Skeletal muscle cell (primary cell): ENCODE data around the gene RPL12.
A peak's percentile ranks its signal among the peaks of the same experiment; 100 is the strongest.
"Not testable (repeated sequence)": the region's sequence is repeated elsewhere in the genome, so short reads cannot be mapped to it uniquely, and the experiment has no call there.

ENCODE experiments used
- DNase-seq: peaks from one replicate; pipeline ENCODE4 v3.0.0-alpha.2; 2010; ENCODE audit warnings: low read depth
- H3K4me3 ChIP-seq: 2 replicates; pipeline ENCODE4 v1.5.1; 2011; ENCODE audit warnings: low read depth, mild to moderate bottlenecking, control low read depth, low read length, moderate library complexity

Gene RPL12

DNA sequence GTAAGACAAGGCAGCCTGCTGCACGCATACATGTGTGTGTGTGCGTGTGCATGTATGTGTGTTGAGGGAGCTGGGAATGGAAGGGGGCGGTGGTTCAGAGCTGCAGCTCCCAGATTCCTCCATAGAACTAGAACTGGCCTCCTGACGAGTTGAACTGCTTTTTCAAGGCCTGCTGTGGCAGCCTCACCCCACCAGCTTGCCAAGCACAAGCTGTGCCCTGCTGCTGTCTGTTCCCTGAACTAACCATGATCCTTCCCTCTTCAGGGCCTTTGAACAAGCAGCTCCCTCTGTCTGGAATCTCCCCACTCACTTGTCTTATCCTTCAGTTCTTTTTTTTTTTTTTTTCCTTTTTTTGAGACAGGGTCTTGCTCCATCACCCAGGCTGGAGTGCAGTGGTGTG is 22.7 kb upstream of the RPL12 start:
- H3K4me3 ChIP-seq, result no peak overlapping the region
- DNase-seq, result no peak

DNA sequence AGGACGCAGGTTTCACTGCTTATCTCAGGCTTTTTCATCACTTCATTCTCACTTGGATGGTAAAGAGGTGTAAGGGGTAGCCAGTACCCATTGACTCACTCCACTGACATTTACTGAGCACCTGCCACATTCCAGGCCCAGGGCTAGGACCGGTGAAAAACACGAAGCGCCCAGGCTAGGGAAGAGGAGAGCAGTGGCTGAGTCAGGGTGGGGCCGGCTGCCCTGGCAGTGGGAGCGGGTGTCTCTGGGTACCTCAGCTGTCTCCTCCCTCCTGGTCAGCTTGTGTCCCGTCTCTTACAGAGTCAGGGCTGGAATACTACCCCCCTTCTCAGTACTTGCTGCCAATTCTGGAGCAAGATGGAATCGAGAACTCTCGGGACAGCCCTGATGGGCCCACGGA is 22.3 kb upstream of the RPL12 start:
- no peak for DNase-seq

DNA sequence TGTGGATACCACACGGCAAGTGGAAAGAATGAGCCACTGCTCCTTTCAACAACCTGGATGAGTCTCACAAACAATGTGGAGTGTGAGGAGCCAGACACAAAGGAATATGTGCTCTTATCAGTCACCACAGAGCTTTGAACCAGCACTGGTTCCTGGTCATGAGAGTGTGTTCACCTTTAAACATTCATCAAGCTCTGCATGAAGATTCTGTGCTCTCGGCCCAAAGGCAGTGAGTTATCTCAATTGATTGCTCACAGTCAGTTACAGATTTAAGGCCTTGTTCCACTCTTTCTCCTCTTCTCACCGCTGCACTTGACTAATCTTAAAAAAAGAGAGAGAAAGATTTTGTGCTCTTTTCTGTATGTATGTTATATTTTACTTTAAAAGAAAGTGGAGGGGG is 19.5 kb upstream of the RPL12 start:
- H3K4me3 ChIP-seq, result no peak overlapping the region
- no peak for DNase-seq

More for the DNA sequence above, 22.3 kb upstream of the RPL12 start:
- no peak overlapping the region for H3K4me3 ChIP-seq

DNA sequence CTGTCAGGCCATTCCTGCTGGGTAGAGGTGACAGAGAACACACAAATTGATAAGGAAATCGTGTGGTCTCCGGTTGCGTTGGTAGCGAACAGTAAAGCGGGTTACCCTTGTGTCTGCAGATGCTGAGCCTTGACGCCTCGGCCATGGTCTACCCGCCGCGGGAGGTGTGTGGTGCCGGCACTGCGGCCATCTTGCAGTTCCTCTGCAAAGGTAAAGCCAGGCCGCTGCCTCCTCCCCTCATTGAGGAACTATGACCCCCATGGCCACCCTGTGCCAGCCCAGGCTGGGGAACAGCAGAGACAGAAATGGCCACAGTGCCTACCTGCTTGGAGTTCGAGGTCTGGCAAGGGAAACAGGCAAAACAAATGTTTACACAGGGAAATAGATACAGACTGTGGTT is 16.4 kb upstream of the RPL12 start:
- no peak overlapping the region for H3K4me3 ChIP-seq
- DNase-seq, result no peak

DNA sequence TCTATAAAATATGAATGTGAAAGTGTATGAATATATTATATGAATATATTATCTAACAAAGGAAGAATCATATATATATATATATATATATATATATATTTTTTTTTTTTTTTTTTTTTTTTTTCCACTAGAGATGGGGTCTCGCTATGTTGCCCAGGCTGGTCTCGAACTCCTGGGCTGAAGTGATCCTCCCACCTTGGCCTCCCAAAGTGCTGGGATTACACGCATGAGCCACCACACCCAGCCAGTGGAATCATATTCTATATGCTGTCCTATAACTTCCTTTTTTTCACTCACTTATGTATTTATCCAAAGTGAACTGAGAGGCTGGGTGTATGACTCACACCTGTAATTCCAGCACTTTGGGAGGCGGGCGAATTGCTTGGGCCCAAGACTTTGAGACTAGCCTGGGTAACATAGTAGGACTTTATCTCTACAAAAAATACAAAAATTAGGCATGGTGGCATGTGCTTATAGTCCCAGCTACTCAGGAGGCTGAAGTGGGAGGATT is 15.3 kb upstream of the RPL12 start:
- H3K4me3 ChIP-seq, DNase-seq: not testable (repeated sequence)

DNA sequence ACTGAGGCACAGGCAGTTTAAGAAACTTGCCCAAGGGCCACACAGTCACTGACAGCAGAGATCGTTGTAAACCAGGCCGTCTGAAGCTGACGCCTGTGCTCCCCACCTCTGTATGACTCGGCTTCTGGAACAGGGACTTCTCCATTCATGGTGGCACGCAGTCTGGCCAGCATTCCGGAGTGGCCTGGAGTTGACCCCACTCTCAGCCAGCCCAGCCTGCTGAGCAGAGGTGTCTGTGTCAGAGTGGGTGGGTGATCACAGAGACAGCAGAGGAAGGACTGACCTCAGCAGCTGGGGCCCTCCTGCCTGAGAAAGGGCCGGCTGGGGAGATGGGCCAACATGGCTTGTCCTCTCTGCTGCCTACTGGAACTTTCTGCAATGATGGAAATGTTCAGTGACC is 12.7 kb upstream of the RPL12 start:
- H3K4me3 ChIP-seq, result no peak overlapping the region
- DNase-seq, result peak; percentile 36

DNA sequence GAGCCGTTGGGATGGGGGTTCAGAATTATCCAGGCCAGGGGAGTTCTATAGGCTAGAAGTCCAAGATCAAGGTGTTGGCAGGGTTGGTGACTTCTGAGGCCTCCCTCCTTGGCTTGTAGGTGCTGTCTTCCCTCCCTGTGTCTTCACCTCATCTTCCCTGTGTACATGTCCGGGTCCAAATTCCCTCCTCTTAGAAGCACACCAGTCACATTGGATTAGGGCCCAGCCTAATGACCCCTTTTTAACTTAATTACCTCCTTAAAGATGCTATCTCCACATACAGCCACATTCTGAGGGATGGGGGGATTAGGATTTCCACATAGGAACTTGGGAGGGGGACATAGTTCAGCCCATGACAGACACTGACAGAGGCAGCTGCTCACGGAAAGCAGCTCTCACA is 12.2 kb upstream of the RPL12 start:
- H3K4me3 ChIP-seq, result no peak overlapping the region
- no peak for DNase-seq

DNA sequence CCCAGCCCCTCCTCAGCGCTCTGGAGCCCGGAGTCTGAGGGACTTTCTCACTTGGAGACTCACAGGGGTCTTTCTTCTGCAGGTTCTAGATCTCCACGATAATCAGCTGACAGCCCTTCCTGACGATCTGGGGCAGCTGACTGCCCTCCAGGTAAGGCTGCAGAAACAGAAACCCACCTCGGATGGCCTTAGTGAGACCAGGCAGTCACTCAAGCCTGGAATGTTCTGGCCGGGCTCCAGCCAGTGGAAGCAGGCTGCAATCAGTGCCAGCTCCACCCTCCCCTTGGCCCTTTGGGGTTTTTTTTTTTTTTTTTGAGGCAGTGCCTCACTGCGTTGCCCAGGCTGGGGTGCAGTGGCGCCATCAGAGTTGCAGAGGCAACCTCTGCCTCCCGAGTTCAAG is 7.7 kb upstream of the RPL12 start:
- no peak for DNase-seq

DNA sequence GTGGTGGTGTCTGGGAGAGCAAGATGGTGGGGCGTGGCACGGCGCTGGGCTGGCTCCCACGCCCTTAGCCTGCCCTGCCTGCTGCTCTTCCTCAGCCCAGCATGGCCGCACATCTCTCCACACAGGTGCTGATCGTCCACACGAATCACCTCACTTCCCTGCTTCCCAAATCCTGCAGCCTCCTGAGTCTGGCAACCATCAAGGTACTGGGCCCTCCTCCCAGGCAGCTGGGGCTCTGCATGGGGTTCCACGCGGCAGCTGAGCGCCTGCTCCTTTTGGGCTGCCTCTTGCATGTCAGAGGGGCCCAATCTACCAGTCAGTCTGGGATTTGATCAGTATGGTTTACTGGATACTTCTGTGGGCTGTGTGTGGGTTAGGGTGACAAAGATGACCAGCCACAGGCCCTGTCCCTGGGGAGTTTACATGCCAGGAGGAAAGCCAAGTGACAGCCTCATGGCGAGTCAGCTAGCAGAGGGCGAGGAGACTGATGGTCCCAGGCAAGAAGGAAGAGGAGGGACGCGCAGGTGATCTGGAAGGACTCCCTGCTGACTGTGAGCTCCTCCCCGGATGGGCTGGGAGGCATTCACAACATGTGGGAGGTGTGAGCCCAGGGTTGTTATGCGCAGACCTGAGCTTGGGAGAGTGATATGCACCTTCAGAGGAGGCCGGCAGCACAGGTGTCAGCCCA is 6.1 kb upstream of the RPL12 start:
- no peak for DNase-seq
- no peak overlapping the region for H3K4me3 ChIP-seq

More for the DNA sequence above, 7.7 kb upstream of the RPL12 start:
- no peak overlapping the region for H3K4me3 ChIP-seq

DNA sequence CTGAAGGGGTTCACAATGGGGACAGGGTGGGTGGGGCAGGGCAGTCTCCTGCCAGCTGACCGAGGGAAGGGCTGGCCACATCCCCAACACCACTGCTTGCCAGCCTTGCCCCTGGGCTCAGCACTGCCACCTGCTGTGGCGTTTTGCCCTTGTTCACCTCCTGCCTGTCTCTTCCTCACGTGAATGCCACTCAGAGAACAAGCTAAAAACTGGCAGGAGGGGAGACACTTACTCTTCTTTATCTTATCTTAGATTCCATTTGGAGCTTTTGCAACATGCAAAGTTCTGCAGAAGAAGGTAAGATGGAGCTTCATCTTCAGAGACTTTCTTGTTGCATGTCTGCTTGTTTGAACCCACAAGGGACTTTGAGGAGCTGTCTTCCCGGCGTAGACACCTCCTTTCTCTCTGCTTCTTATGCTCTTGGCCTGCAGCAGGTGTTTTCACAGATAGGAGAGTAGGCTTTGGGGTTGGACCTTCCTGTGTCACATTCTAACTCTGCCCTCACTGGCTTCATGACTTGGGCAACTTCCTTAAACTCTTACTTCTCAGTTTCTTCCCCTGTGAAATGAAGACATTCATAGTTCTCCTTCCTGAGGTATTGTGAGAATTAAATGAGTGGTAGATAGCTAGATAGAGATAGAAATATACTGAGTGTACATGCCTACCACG is 4.3 kb upstream of the RPL12 start:
- no peak overlapping the region for H3K4me3 ChIP-seq
- DNase-seq, result no peak

DNA sequence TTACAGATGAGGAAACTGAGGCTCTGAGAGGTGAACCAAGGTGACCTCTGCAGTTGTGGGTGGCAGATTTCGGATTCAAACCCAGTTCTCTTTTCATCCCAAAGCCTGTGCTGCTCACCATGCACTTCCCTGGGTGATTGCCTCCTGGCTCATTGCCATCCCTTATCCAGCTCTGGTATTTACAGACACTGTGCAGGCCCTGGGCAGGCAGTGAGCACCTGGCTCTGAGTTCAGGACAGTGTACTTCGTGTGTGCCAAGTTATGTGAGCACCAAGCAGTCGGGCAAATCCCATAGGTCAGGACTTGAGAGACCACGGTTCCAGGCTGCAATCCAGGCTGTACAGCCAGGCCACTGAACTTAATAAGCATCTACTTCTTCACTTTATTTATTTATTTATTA is 1.5 kb upstream of the RPL12 start:
- H3K4me3 ChIP-seq, result peak overlapping the region; percentile 92
- DNase-seq, result no peak

DNA sequence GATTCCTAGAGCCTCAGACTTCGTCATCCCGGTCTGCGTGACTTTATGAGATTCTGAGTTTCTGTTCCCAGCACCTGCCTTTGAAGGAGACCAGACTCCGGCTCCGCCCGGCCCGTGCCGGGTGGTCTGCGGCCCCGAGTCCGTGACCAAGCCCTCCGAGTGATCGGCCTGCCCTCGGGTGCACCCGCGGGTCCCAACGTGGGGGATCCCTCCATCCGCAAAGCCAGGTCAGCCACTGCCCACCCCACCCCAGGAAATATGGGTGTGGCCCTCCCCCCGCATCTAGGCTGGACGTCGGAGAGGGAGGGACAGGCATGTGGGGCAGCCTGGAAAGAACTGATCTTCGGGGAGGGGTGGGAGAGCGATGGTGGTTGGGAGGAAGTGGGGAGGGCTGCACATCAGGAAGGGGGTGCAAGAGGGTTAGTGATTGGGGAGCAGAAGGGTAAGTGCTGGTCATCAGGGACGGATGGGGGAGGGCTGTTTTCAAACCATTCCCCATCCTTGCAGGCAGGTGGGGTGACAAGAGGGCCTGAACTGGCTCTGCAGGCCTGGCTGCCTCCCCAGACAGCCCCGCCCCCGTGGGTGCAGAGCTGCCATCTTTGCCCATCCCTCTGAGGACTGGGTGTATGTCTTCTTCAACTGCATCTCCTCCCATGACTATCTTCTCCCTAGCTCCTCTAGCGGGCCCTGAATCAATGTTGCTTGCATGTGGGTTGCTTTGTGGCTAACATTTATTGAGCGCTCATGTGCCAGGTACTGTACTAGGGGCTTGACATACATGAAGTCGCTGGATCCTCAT is 851 bp upstream of the RPL12 start:
- H3K4me3 ChIP-seq, result peak overlapping the region; percentile 92
- DNase-seq, result no peak

DNA sequence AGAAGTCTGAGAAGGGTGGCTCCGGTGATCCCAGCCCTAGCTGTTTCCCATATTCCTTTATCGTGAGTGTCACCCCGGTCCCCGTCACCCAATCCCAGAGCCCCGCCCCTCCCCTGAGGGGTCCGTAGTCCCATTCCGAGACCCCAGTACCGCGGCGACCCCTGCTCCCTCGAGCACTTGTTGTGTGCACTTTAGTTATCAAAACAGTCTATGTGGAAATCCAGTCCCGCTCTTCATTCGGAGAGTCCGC is 327 bp upstream of the RPL12 start:
- H3K4me3 ChIP-seq, result peak overlapping the region; percentile 92
- DNase-seq, result no peak

DNA sequence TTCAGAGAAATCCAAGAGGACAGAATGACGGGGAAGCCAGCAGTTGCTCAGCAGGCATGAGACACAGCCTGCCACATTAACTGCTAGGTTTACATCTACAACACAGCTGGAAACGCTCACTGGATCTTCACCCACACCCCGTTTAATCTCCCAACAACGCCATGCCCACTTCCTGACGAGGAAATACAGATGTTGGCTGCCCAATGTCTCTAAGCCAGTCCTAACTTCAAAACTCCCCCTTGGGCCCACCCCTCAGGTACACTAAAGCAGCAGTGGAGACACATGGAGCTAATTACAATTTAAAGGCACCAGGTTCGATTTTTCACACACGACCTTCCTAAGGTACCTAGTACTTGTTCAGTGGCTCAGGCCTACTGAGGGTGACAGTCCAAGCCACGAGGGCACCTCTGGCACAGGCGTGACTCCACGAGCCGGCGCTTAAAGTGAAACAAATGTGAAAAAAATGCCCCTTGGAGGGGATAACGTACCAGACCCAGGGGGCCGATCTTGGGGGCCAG is 904 bp downstream of the RPL12 start:
- DNase-seq, result no peak

DNA sequence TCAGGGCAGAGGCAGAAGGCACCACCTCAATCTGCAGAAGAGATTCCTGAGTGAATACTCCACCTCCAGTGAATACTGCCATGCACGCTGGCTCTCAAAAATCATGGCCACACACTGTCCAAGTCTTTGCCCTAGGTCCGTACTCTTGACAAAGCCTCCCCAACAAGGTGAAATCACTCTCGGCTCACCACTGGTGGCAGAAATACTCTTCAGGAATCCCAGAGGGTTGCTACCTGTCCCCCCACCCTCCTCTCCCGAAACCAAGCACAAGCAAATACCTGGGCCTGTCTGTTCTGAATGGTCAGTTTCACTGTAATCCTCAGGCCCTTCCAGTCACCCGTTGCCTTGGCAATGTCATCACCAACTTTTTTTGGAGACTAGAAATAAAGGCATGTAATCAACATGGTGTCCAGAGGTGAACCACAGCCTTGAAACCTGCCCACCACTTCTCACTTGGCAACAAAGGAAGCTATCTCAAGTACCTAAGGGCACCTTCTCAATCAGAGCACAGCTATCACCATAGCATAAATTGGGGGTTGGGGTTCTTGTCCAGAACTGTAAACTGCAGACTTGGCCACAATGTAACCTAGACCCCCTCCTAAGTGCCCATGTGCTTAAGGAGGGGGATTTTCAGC is 1.8 kb downstream of the RPL12 start:
- H3K4me3 ChIP-seq, result peak overlapping the region; percentile 92
- DNase-seq, result no peak

More for the DNA sequence above, 904 bp downstream of the RPL12 start:
- peak overlapping the region; percentile 92 for H3K4me3 ChIP-seq

DNA sequence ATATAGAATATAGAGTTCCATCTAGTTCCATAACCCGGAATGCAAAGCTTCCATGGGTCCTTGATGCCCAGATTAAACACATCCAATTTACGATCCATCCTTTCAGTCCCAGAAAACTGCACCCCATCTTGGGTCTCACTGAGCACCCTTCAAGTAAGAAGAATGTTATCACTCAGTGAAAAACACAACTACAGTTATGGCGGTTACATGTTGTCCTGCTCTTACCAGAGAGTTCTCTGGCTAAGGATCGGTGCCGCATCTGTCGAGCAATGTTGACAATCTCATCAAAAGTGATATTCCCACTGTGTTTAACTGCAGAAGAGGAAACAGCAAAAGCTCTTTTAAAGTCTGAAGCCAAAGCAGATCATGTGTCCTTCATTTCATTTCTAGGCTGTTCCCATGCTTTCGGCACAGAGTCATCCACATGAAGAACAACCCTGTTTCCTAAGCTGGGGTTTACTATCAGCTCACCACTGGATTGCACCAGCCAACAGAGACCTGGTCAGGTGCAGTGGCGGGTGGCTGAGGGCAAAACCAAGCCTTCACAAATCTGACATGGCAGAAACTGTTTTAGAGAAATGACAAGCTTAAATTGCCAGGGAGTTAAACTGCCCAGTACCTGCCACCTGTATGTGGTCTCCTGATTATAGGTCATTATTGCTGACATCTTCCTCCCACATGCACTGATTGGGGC is 2.9 kb downstream of the RPL12 start:
- peak overlapping the region; percentile 92 for H3K4me3 ChIP-seq
- DNase-seq, result no peak

DNA sequence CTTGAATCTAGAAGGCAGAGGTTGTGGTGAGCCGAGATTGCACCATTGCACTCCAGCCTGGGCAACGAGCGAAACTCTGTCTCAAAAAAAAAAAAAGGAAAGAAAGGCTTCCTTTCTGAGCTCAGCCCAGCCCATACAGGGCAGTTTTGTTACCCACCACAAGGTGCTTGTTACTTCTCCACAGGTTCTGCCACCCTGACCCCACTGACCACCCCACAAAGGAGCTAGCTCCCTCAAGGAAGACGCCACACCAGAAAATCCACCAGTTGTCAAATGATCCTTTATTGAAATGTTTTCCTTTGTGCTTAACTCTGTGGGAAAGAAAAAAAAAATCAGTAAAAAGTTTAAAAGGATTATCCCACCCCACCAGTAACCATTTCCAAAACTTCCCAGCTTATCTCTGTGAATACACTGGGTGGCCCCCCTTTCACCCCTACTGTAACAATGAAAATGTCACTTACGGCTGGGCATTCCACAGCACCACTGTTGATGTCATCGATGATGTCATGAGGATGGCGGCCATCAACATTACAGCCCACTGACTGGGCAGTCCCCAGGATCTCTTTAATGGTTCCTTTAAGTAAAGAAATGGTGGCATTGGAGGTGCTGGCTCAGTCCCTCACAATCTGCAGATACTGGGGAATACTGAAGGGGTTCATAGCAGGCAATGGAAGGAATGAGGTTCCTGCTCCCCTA is 3.6 kb downstream of the RPL12 start:
- DNase-seq, result no peak
- H3K4me3 ChIP-seq, result no peak overlapping the region

DNA sequence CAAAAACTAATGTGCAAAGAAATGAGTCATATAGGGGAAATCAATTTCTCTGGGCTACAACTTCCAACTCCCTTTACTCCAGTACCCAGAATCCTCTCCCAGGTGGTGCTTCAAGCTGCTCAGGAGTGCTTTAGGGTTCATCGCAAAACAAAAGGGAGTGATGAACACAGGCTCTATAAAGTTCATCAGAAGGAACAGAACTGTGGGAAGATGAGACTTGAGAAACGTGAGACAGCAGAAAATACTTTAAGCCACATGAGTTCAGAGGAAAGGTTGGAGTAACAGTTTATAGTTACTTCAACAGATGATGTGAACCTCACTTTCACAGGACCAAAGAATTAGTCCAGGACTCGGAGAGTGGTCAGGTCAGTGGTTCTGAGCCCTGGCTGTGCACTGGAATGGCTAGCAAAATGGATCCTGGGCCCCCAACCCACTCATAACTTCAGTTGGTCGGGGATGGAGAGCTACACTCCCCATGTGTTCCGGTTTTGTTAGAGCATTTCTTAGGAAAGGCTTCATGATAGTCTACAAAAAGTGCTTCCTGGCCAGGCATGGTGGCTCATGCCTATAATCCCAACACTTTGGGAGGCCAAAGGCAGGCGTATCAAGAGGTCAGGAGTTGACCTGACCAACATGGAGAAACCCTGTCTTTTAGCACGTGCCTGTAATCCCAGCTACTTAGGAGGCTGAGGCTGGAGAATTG is 4.3 kb downstream of the RPL12 start:
- DNase-seq, result no peak
- H3K4me3 ChIP-seq, result no peak overlapping the region
